Kidney epithelial cell (primary cell): ENCODE data around the gene CCDC28B. TPM values are rescaled to one million over a fixed set of nuclear protein-coding genes. Genes with fewer than 3 reads are reported as not detected.

Experiments used
- DNase-seq: peaks from one replicate; pipeline ENCODE4 v3.0.0-alpha.2; 2010; ENCODE audit warnings: low read depth
- H3K27me3 ChIP-seq: 2 replicates; pipeline ENCODE4 v1.6.0; 2011; ENCODE audit warnings: low read length; ENCODE audit not compliant: control insufficient read depth, insufficient read depth
- H3K36me3 ChIP-seq: 2 replicates; pipeline ENCODE4 v1.5.1; 2011; ENCODE audit warnings: low read length; ENCODE audit not compliant: control insufficient read depth, insufficient read depth
- H3K4me3 ChIP-seq: 2 replicates; pipeline ENCODE4 v1.5.1; 2011; ENCODE audit warnings: low read depth, mild to moderate bottlenecking, control low read depth, low read length
- CTCF ChIP-seq: IDR thresholded peaks from 2 replicates; pipeline ENCODE4 v1.5.1; 2011; ENCODE audit warnings: mild to moderate bottlenecking, moderate library complexity, low read length, control low read depth, inconsistent platforms; ENCODE audit not compliant: insufficient read depth, poor library complexity, severe bottlenecking
- total RNA-seq: library from RNA; depleted of rRNA; stranded (reverse); fragments of >200 nt; gene quantifications from 2 replicates; pipeline ENCODE4 v1.2.3, GENCODE V29; 2015

The CCDC28B gene
- total RNA-seq, 1 donor from 2014 or later: 8.8 TPM

DNA sequence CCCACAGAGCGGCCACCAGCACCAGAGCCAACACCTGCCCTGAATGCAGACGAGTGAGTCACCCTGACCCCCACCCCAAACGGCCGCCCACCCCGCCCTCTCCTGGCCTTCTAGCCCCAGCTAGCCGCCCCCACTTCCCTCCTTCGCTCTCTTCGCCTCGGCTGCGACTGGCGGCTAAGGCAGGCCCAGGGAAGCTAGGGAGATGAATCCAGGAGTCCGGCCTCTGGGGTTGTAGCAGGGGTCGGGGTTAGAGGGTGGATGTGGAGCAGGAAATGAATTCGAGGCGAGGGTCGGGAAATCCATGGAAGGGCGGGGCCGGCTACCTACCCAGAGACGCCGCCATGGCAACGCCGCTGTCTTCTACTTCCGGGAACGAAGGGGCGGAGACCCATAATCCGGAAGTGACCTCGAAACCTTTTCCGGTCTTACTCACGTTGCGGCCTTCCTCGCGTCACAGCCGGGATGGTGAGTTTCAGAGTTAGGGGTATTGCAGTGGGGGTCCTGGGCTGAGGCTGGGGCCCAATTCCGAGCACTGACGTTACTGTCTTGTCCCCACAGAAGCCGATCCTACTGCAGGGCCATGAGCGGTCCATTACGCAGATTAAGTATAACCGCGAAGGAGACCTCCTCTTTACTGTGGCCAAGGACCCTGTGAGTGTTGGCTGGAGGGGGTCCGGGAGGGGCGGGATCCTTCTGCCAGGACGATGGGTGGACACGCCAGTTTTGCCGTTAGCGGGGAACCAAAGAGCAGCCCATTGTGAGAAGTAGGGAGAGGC, 21.8 kb downstream of the CCDC28B start, which contains the start of the genes EIF3I and TMEM234:
Gene EIF3I, plus strand, starts transcription at position 428 of the 776 bp plus-strand sequence. Its CDS starts 35 bp downstream, at position 463.
Gene TMEM234, minus strand, starts transcription at position 374 of the 776 bp plus-strand sequence. Its CDS starts 31 bp downstream, at position 343.
- peaks cover 1% of the 10 kb centered on the region for H3K36me3 ChIP-seq
- H3K4me3 ChIP-seq: peak within 1 kb of the TSS; percentile 93
- no peak for DNase-seq
- TF ChIP-seq CTCF: no peak
- no peaks in the 10 kb centered on the region for H3K27me3 ChIP-seq

GRCh38 chr1:32223683-32224082, 23.3 kb downstream of the CCDC28B start:
- no peak for DNase-seq
- Histone ChIP-seq H3K27me3 (no peaks in the 10 kb centered on the region), H3K36me3 (peaks cover 3% of the 10 kb centered on the region), H3K4me3 (no peak overlapping the region)
- no peak for TF ChIP-seq CTCF

- Histone ChIP-seq H3K27me3 (no peaks in the 10 kb centered on the region), H3K4me3 (no peak overlapping the region), H3K36me3 (peaks cover 3% of the 10 kb centered on the region)
- TF ChIP-seq CTCF: no peak
- DNase-seq: no peak
These were observed 23.9 kb downstream of the CCDC28B start for GRCh38 chr1:32224285-32224684.

GRCh38 chr1:32228771-32229170, 28.4 kb downstream of the CCDC28B start:
- no peak for DNase-seq
- no peak for TF ChIP-seq CTCF
- Histone ChIP-seq H3K36me3 (peaks cover 2% of the 10 kb centered on the region), H3K27me3 (no peaks in the 10 kb centered on the region), H3K4me3 (no peak overlapping the region)

DNA sequence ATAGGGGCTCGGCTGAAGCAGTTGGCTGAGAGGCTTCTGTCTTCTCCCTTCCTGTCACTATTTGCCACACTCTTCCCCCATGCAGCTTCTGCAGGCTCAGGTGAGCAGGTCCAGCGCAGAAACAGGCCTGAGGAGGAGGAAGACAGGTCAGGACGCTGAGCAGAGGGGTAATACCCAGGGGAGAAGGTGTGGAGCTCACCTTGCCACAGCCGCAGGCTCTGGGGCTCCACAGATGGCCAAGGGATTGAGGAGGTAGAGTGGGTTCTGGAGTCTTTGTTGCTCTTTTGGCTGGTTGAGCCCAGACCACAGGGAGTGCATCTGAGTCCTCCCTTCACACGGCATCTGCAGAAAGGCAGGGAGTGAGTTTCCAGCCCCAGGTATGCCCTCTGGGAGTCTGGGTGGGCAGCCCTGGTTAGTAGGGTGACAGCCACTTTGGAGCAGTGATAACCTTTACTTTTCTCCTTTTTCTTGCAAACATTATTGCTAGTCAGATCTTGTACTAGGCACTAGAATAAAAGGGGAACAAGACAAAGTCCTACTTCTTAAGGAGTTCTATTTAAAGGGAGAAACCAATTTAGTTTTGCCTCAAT, 31.5 kb downstream of the CCDC28B start:
- TF ChIP-seq CTCF: no peak
- DNase-seq: no peak
- H3K36me3 ChIP-seq: peaks cover 3% of the 10 kb centered on the region
- H3K27me3 ChIP-seq: no peaks in the 10 kb centered on the region
- H3K4me3 ChIP-seq: no peak overlapping the region
